Tibial nerve (tissue), 4 donors: ENCODE data around the gene GALR1.
"Not testable (repeated sequence)": the region's sequence is repeated elsewhere in the genome, so short reads cannot be mapped to it uniquely, and the experiment has no call there.

Source experiments
- EP300 ChIP-seq, 2 donors: sonication (generic); formaldehyde crosslinking; IDR thresholded peaks; one replicate each; pipeline ENCODE4 v1.6.1; 2017; ENCODE audit warnings: antibody characterized with exemption in 2 of 2, mild to moderate bottlenecking in 1 of 2
- POLR2A ChIP-seq, 2 donors: fragments of 450-650 bp; IDR thresholded peaks; one replicate each; pipeline ENCODE4 v1.6.1; 2017; ENCODE audit warnings: antibody characterized with exemption in 2 of 2, mild to moderate bottlenecking in 2 of 2, moderate library complexity in 2 of 2
- TF ChIP-seq, protein P1 (sequence below), 5 experiments: fragments of 200-600 bp in 3 of 5; fragments of 450-650 bp in 2 of 5; sonication (generic) in 3 of 5; IDR thresholded peaks; one replicate each; pipeline ENCODE4 v1.5.1; 2016 to 2019; ENCODE audit warnings: antibody characterized with exemption in 5 of 5, mild to moderate bottlenecking in 3 of 5, moderate library complexity in 2 of 5

GRCh38 chr18:77290841-77291240, 41.2 kb downstream of the GALR1 start:
- TF ChIP-seq EP300, POLR2A (IDR thresholded peaks at IDR 0.05): not testable (repeated sequence)
- TF ChIP-seq, protein P1, sequence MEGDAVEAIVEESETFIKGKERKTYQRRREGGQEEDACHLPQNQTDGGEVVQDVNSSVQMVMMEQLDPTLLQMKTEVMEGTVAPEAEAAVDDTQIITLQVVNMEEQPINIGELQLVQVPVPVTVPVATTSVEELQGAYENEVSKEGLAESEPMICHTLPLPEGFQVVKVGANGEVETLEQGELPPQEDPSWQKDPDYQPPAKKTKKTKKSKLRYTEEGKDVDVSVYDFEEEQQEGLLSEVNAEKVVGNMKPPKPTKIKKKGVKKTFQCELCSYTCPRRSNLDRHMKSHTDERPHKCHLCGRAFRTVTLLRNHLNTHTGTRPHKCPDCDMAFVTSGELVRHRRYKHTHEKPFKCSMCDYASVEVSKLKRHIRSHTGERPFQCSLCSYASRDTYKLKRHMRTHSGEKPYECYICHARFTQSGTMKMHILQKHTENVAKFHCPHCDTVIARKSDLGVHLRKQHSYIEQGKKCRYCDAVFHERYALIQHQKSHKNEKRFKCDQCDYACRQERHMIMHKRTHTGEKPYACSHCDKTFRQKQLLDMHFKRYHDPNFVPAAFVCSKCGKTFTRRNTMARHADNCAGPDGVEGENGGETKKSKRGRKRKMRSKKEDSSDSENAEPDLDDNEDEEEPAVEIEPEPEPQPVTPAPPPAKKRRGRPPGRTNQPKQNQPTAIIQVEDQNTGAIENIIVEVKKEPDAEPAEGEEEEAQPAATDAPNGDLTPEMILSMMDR (IDR thresholded peaks at IDR 0.05), result not testable (repeated sequence)
